ENCODE data around the gene POLR1E.

The POLR1E gene

DNA sequence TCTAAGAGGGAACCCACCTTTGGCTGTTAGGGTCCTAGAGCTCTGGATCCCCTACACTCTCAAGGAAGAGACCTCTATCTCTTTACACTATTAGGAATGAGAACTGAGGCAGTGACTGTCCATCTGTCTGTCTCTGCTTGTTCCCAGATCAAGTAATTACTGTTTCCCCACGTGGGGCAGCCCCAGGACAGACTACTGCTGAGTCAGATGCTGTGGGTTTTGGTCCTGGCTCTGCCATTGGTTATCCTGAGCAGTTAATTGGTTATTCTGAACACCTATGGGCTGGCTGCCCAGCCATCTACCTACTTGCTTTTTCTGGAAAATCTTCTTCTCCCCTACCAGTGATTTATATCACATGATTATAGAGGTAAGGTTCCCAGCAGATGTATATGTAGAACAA is 57.1 kb downstream of the POLR1E start:
- FAIRE-seq = no peak

DNA sequence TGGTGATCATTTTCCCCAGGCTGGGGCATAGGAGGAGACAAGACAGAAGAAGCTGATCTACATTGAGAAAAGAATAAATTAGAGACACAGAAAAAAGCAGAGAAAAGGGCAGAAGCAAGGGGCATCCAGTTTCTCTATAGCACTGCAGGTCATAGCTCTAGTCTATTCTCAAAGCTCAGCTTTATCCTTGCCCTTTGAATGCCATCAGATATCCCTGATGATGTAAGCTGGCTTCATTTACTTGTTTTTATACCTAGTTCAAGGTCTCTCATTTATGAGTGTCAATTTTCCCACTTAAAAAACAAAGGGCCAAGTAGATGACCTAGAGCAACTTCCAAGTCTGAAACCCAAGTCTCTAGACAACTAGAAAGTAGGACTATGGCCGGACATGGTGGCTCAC is 57.7 kb downstream of the POLR1E start:
- DNase-seq (ENCODE audit: insufficient read length, low spot score) = no peak
- TF ChIP-seq SPI1 (IDR thresholded peaks at IDR 0.05; ENCODE audit: low read depth, low read length) = no peak
- TF ChIP-seq POLR2AphosphoS5 (IDR thresholded peaks at IDR 0.05; ENCODE audit: low read depth, low read length) = no peak
- TF ChIP-seq TAF1 (IDR thresholded peaks at IDR 0.05; ENCODE audit: low read depth, low read length) = no peak
- no peak for TF ChIP-seq POLR2A (IDR thresholded peaks at IDR 0.05; ENCODE audit: low read depth, low read length)
- no peak for TF ChIP-seq POU2F2 (IDR thresholded peaks at IDR 0.05; ENCODE audit: low read depth, low read length)
- no peak for TF ChIP-seq PAX5 (IDR thresholded peaks at IDR 0.05; ENCODE audit: insufficient read depth, low read length, severe bottlenecking)
- FAIRE-seq = no peak

More for the DNA sequence above, 57.1 kb downstream of the POLR1E start:
- TF ChIP-seq POLR2AphosphoS5 (IDR thresholded peaks at IDR 0.05; ENCODE audit: low read depth, low read length) (no peak), SPI1 (IDR thresholded peaks at IDR 0.05; ENCODE audit: low read depth, low read length) (no peak), TAF1 (IDR thresholded peaks at IDR 0.05; ENCODE audit: low read depth, low read length) (no peak), POLR2A (IDR thresholded peaks at IDR 0.05; ENCODE audit: low read depth, low read length) (no peak), PAX5 (IDR thresholded peaks at IDR 0.05; ENCODE audit: insufficient read depth, low read length, severe bottlenecking) (no peak), POU2F2 (IDR thresholded peaks at IDR 0.05; ENCODE audit: low read depth, low read length) (no peak)
- DNase-seq (ENCODE audit: insufficient read length, low spot score) = no peak

DNA sequence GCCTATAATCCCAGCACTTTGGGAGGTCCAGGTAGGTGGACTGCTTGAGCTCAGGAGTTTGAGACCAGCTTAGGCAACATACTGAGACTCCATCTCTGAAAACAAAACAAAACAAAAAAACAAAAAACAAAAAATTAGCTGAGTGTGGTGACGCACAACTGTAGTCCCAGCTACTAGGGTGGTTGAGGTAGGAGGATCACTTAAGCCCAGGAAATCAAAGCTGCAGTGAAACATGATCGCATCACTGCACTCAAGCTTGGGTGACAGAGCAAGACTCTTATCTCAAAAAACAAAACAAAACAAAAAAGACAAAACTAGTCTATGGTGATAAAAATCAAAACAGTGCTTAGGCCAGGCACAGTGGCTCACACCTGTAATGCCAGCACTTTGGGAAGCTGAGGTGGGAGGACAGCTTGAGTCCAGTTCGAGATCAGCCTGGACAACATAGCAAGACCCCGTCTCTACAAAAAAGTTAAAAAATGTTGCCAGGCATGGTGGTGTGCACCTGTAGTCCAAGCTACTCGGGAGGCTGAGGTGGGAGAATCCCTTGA is 61.7 kb downstream of the POLR1E start:
- FAIRE-seq = peak; percentile 52
- DNase-seq (ENCODE audit: insufficient read length, low spot score) = no peak
- TF ChIP-seq POU2F2 (IDR thresholded peaks at IDR 0.05; ENCODE audit: low read depth, low read length) (no peak), POLR2A (IDR thresholded peaks at IDR 0.05; ENCODE audit: low read depth, low read length) (no peak), SPI1 (IDR thresholded peaks at IDR 0.05; ENCODE audit: low read depth, low read length) (no peak)

DNA sequence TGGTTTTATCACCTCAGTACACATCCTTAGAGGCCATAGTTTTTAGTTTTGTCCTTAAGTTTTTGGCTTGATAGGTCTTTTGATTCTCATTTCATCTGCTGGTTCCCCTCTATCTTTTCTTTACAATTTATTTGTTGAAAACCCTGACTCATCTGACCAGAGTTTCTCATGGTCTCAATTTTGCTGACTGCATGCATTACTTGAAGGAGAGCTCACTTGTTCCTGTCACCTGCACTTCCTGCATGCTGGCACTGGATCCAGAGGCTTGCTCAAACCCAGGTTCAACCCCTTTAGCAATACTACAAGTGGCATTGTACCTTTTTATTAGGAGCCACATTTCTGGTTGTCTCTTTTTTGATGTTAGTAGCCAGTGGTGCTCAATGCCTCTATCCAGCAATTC is 63.8 kb downstream of the POLR1E start:
- no peak for TF ChIP-seq TAF1 (IDR thresholded peaks at IDR 0.05; ENCODE audit: low read depth, low read length)
- no peak for TF ChIP-seq POU2F2 (IDR thresholded peaks at IDR 0.05; ENCODE audit: low read depth, low read length)
- no peak for TF ChIP-seq POLR2A (IDR thresholded peaks at IDR 0.05; ENCODE audit: low read depth, low read length)
- TF ChIP-seq SPI1 (IDR thresholded peaks at IDR 0.05; ENCODE audit: low read depth, low read length) = no peak
- TF ChIP-seq PAX5 (IDR thresholded peaks at IDR 0.05; ENCODE audit: insufficient read depth, low read length, severe bottlenecking) = no peak
- TF ChIP-seq POLR2AphosphoS5 (IDR thresholded peaks at IDR 0.05; ENCODE audit: low read depth, low read length) = no peak
- no peak for FAIRE-seq
- no peak for DNase-seq (ENCODE audit: insufficient read length, low spot score)

DNA sequence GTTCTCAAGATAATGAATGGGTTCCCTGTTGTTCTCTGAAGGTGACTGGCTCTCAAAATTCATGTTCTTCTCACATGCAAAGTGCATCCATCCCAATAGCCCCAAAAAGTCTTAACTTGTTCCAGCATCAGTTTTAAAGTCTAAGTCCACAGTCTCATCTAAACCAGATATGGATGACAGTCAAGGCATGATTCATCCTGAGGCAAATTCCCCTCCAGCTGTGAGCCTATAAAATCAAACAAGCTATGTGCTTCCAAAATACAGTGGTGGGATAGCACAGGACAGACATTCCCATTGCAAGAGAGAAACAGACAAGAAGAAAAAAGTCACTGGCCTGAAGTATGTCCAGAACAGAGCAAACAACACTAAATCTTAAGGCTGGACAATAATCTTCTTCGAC is 65.0 kb downstream of the POLR1E start:
- DNase-seq (ENCODE audit: insufficient read length, low spot score) = no peak
- no peak for FAIRE-seq
- TF ChIP-seq SPI1 (IDR thresholded peaks at IDR 0.05; ENCODE audit: low read depth, low read length) = no peak
- no peak for TF ChIP-seq PAX5 (IDR thresholded peaks at IDR 0.05; ENCODE audit: insufficient read depth, low read length, severe bottlenecking)
- no peak for TF ChIP-seq POLR2A (IDR thresholded peaks at IDR 0.05; ENCODE audit: low read depth, low read length)
- no peak for TF ChIP-seq POLR2AphosphoS5 (IDR thresholded peaks at IDR 0.05; ENCODE audit: low read depth, low read length)
- no peak for TF ChIP-seq TAF1 (IDR thresholded peaks at IDR 0.05; ENCODE audit: low read depth, low read length)
- TF ChIP-seq POU2F2 (IDR thresholded peaks at IDR 0.05; ENCODE audit: low read depth, low read length) = no peak

DNA sequence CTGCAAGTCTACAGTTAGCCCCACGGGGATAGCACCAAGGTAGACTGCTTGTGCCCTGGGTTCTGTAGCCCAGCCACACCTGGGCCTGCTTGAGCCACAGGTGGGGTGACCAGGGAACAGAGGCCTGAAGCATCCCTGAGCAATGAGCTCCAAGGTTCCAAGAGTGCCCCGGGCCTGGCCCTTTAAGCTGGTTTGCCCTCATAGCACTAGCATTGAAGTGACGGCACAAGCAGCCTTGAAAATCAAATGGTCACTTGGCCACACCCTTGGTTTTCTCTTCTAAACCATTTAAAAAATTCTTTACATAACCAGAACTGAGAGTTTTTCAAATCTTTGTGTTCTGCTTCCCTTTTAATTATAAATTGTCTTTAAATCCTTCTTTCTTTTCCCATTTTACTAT is 65.7 kb downstream of the POLR1E start:
- DNase-seq (ENCODE audit: insufficient read length, low spot score) (no peak), FAIRE-seq (no peak)
- TF ChIP-seq POU2F2 (IDR thresholded peaks at IDR 0.05; ENCODE audit: low read depth, low read length) = no peak
- no peak for TF ChIP-seq SPI1 (IDR thresholded peaks at IDR 0.05; ENCODE audit: low read depth, low read length)
- no peak for TF ChIP-seq PAX5 (IDR thresholded peaks at IDR 0.05; ENCODE audit: insufficient read depth, low read length, severe bottlenecking)
- TF ChIP-seq TAF1 (IDR thresholded peaks at IDR 0.05; ENCODE audit: low read depth, low read length) = no peak
- TF ChIP-seq POLR2A (IDR thresholded peaks at IDR 0.05; ENCODE audit: low read depth, low read length) = no peak
- TF ChIP-seq POLR2AphosphoS5 (IDR thresholded peaks at IDR 0.05; ENCODE audit: low read depth, low read length) = no peak

DNA sequence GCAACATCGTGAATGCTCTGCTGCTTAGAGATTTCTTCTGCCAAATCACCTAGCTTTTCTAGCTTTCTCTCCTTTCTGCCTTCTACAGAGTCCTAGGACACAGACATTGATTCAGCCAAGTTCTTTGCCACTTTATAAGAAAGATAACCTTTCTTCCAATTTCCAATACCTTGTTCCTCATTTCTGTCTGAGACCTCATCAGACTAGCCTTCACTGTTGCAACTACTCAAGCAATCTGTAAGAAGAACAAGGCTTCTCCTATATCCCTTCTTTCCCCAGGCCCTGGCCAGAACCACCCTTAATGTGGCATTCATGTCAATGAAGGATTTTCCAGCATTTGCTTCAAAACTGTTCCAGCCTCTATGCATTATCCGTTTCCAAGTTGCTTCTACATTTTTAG is 66.1 kb downstream of the POLR1E start:
- TF ChIP-seq POLR2A (IDR thresholded peaks at IDR 0.05; ENCODE audit: low read depth, low read length) (no peak), SPI1 (IDR thresholded peaks at IDR 0.05; ENCODE audit: low read depth, low read length) (0 out of 2 replicates have a peak, but pooled peaks have one; percentile 13)
- DNase-seq (ENCODE audit: insufficient read length, low spot score) = no peak
- no peak for FAIRE-seq

All from GM12891 (cell line).